Measurements from ENCODE around the gene CARD10.

Gene CARD10

GRCh38 chr22:37502342-37503182, 16.7 kb downstream of the CARD10 start:
- no peak for DNase-seq

DNA sequence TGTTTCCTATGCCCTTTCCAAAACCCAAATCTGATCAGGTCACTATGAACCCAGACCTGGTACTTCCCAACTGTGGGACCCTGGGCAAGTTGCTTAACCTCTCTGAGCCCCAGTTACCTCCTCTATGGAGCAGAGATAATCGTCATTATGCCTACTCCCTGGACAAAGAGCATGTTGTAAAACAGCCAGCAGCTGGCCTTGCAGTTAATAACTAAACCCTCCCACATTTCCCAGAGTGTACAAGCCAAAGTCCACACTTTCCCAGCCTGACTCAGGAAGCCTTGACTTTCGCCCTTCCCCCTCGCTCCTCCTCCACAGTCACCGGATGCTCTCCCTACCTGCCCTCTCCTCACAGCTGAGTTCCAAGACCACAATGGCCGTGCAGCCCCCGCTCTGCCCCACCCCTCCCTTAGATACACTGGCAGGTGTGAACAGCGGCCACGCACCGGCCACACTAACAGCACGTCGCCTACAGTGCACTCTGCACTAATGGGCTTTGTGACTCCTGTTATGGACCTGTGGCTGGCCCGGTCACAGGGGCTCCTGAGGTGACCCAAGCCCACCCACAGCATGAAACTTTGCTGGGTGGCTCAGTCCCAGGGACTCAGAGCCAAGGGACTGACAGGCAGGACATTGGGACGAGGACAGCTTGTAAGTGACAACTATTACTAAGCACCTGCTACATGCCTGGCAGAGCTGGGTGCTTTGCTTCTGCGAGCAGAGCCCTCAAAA, 17.4 kb downstream of the CARD10 start:
- no peak for DNase-seq

DNA sequence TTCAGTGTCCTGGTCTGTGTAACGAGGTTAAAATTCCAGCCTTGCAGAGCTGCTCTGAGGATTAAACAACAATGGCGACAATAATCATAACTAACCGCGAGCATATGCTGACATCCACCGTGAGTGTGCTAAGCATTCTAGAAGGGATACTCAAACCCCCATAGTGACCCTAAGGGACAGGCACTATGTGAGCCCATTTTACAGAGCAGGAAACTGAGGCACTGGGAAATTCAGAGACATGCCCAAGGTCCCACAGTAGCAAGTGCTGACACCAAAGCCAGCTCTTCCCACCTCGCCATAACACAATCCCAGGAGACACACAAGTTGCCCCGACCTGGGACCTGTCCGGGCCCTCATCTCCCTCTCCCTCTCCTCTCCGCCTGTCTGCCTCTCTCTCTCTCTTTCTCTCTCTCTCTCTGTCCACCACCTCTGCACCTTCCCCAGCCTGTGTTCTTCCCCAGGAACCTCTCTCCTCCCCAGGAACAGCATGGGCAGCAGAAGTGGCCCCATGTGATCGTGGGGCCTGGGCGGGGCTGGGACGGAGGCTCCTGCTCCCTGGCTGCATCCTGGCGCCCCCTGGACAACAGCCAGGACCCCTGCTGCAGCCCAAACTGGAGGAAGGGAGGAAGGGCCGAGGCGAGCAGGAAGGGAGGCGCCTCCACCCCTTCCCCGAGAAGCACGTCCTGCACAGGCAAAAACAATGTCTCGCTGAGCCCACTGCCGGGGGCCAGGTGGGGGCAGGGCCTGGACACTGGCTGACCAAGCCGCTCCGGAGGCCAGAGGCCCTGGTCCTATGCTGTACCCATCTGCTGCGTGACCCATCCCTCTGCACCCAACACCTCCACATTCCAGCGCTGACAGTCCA, 18.2 kb downstream of the CARD10 start:
- DNase-seq, result no peak

GRCh38 chr22:37499789-37500540, 19.2 kb downstream of the CARD10 start:
- no peak for DNase-seq

DNA sequence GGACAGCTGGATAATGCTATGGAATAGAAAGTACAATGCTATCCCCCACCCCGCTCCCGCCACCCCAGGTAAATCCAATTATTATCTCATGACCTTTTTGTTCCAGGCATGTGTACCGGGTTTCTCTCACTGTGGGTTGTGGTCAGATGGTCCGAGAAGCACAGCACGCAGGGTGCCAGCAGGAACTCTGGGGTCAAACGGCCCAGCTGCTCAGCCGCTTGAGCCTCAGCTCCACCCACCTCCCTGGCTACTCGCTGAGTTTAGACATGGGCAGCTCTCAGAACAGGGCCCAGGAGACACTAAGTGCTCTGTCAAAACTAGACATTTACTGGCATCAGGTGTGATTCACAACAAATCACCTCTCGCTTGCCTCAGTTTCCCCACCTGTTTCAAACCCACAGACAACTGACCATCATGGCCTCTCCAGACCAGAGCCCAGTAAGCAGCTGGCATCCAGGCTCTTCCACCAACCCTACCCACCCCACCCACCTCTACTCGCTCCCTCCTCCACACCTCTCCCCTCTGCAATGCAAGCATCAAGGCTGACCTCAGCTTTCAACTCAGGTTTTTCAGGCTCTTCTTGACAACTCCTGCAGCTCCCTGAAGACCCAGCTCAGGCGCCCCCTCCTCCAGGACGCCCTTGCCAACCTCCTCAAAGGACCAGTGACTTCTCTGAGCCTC, 20.0 kb downstream of the CARD10 start:
- no peak for DNase-seq

DNA sequence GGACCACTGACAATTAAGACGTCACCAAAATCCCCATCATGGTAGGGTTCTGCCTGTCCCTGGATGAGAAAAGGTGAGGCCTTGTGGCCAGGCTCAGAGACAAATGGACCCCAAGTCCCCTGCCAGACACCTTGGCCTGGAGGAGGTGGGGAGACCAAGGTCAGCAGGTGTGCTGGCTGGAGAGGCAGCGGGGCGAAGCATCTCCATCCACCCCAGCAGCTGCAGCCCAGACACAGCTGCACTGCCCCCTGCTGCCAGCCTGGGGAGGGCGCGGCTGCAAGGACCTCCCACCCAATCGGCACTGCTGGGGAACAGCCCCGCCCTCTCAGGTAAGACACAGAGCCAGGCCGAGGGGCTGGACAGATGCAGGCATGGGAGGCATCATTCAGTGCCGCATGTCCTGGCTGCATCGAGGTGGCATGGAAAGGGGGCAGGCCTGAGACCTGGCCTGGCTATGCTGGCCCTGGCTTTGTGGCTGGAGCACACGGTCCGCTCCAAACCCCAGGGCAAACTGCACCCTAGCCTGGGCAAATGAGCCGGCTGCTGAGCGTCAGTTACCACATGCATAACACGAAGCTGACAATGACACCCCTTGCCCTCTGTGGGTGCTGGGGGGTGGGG, 20.8 kb downstream of the CARD10 start:
- no peak for DNase-seq

DNA sequence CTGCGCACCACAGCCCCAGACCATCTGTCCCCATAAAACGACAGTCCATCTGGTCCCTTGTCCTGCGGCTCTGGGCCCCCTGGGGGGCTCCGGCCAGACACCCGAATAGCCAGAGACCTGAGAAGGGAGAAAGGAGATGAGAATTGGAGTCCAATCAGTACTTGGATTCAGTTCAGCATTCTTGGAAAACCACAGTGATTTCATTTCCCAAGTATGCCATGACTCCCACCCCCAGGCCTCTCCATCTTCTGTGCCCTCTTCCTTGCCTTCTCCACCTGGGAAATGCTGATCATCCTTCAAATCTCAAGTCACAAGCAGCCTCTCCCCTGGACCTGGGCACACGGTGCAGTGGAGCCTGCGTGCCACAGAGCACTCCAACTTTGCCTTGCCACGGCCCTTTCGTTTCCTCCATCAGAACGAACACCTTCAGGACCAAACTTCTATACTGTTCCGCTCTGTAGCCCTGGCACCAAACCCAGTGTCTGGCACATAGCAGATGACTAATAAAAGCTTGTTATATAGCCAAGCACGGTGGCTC, 22.1 kb downstream of the CARD10 start:
- no peak for DNase-seq

- no peak for DNase-seq
Observed at GRCh38 chr22:37496651-37497050, 22.6 kb downstream of the CARD10 start.

DNA sequence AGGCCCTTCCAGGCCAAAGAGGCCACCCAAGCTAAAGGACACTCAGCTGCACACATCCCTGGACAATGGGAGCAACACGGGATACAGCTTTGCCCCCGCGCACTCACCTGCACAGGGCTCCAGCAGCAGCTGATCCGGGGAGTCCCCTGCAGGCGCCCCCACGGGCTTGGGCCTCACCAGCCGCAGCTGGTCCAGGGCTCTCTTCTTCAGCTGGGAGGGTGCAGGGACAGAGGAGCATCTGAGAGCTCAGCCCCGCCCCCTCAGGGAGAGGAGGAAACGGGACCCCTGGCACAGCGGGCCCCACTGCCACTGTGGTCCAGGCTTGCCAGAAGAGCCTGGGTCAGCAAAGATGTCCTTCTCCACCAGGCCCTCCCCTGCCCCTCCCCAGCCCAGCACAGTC, 25.2 kb downstream of the CARD10 start:
- no peak for DNase-seq

DNA sequence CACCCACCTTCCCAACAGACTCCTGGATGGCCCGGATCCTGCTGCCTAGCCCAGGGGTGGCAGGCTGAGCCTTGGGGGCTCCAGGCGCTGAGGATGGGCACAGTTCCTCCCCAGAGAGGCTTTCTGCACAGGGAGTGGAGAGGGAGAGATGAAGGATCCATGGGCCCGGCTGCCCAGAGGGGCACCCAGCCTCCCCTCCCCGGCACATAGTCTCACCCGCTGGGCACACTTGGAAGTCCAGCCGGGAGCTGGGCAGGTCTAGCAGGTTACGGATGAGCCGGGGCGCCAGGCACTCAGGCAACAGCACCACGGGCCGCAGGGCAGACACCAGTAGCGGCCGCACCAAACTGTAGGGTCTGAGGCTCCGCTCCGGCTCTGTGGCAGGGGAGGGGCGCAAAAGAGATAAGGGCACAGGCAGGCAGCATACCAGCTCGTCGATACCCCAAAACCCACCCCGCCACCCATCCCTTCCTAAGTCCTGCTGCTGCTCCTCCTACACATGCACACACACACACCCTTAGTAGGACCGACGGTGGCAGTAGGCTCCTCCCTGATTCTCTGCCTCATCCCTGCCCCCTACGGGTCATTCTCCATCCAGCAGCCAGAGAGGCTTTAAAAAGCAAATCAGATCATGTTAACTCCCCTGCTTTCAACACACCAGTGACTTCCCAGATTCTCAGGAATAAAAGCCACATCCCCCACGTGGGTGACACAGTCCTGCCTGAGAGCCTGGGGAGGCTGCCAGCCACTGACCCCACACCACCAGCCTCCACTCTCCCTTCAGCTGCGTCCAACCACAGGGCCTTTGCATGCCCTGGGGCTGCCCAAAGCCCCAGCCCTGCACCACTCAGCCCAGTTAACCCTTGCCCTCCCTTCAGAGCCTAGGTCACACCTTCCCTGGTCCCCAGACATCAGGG, 26.5 kb downstream of the CARD10 start:
- DNase-seq, result no peak

GRCh38 chr22:37491559-37492427, 27.4 kb downstream of the CARD10 start:
- no peak for DNase-seq

GRCh38 chr22:37491106-37491505, 28.1 kb downstream of the CARD10 start:
- DNase-seq, result no peak

- no peak for DNase-seq
Observed at GRCh38 chr22:37489983-37490382, 29.2 kb downstream of the CARD10 start.

- DNase-seq, result no peak
Observed at GRCh38 chr22:37488337-37489135, 30.7 kb downstream of the CARD10 start.

DNA sequence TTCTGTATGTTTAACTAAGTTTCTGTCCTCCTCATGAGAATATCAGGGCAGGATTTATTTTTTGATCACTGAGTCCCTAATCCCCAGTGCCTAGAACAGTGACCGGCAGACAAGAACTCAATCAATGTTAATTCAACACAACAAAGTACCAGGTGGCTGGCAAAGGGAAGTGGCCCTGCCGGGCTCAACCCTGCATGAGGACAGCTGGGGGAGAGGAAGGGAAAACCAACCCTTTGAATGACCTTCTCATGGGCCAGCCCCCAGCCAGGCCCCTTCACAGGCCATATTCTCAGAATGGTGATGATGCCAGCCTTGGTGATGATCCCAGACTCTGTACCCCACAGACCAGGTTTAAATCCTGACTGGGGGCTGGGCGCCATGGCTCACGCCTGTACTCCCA, 31.6 kb downstream of the CARD10 start:
- DNase-seq, result no peak

GRCh38 chr22:37487129-37487528, 32.1 kb downstream of the CARD10 start:
- no peak for DNase-seq

DNA sequence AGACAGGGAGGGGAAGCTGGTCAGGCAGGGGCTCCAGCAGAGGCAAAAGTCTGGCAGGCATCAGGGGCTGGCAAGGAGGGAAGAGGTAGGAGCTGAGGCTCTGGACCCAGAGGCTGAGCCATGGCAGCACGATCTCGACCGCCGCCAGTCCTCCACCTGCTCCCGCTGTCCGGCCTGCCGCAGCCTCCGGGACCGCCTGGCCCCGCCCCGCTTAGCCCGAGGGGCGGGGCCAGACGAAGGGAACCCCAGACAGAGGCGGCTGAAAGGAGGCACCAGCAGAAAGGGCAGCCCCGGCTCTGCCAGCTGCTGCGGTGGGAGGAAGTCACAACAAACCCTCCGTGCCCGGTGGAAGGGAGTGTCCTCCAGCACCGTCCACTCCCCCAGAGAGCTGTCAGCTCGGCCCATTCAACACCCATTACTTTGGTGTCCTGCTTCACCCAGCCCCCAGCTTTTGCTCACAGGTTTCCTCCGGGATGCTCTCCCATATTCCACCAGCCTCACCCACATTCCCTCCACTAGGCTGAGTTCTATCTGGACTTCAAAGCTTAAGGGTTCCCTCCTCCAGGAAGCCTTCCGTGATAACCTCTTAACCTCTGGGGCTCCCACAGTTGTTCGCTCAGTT, 32.9 kb downstream of the CARD10 start, which contains the start of gene MFNG:
TSS of gene MFNG (minus strand) at position 161 of the 622 bp plus-strand sequence. CDS start 207 bp downstream, outside the sequence.
- no peak for DNase-seq

Data from NCI-H524 treated with DMSO at 0.1 percent for 48 hours (cell line).